Lower leg skin (tissue), 3 donors: ENCODE data around the gene HERC2.
"Not testable (repeated sequence)": the region's sequence is repeated elsewhere in the genome, so short reads cannot be mapped to it uniquely, and the experiment has no call there.

Experiments
- CTCF ChIP-seq, 3 donors: fragments of 450-650 bp; IDR thresholded peaks; one replicate each; pipeline ENCODE4 v1.5.1; 2016; ENCODE audit warnings: antibody characterized with exemption in 3 of 3, mild to moderate bottlenecking in 3 of 3, moderate library complexity in 2 of 3
- POLR2A ChIP-seq, 2 donors: fragments of 450-650 bp; IDR thresholded peaks; one replicate each; pipeline ENCODE4 v1.6.1; 2016 to 2017; ENCODE audit warnings: antibody characterized with exemption in 2 of 2, mild to moderate bottlenecking in 1 of 2, moderate library complexity in 1 of 2

- TF ChIP-seq CTCF, POLR2A (IDR thresholded peaks at IDR 0.05): not testable (repeated sequence)
Measured at GRCh38 chr15:28228990-28229640, 92.9 kb downstream of the HERC2 start.
